DND-41 (cell line): ENCODE measurements around the gene NEGR1.

Experiments
- ATAC-seq: fragments of 200-7000 bp; cut with Tn5 transposase; 3 replicates; pipeline ENCODE4 v1.9.1; 2021; ENCODE audit warnings: low read depth; ENCODE audit not compliant: insufficient read depth
- DNase-seq: peaks from one replicate; pipeline ENCODE4 v3.0.0-alpha.2; 2020
- H2AFZ ChIP-seq: 2 replicates; pipeline ENCODE4 v1.6.0; 2012; ENCODE audit warnings: low read depth, low read length
- H3K27ac ChIP-seq: 2 replicates; pipeline ENCODE4 v1.5.1; 2012; ENCODE audit warnings: low read length, inconsistent platforms
- H3K27me3 ChIP-seq: fragments of 200-600 bp; sonication (generic); 2 replicates; pipeline ENCODE4 v1.6.0; 2012; ENCODE audit warnings: low read length, mild to moderate bottlenecking, inconsistent platforms; ENCODE audit not compliant: insufficient read depth, poor library complexity
- H3K36me3 ChIP-seq: 2 replicates; pipeline ENCODE4 v1.5.1; 2012; ENCODE audit warnings: low read length, inconsistent platforms; ENCODE audit not compliant: insufficient read depth
- H3K4me1 ChIP-seq: 2 replicates; pipeline ENCODE4 v1.5.1; 2012; ENCODE audit warnings: mild to moderate bottlenecking, low read length; ENCODE audit not compliant: insufficient read depth
- H3K4me2 ChIP-seq: 2 replicates; pipeline ENCODE4 v1.6.0; 2012; ENCODE audit warnings: mild to moderate bottlenecking, moderate library complexity, low read length, inconsistent platforms; ENCODE audit not compliant: insufficient read depth
- H3K4me3 ChIP-seq, 2 experiments: fragments of 200-600 bp in 1 of 2; shearing (Covaris generic) in 1 of 2; 2 replicates each; pipeline ENCODE4 v1.5.1; 2012 to 2016; ENCODE audit warnings: inconsistent platforms in 2 of 2, low read length in 2 of 2, mild to moderate bottlenecking in 2 of 2, low read depth in 1 of 2, moderate library complexity in 1 of 2
- H3K79me2 ChIP-seq: 2 replicates; pipeline ENCODE4 v1.6.0; 2012; ENCODE audit warnings: low read length, inconsistent platforms; ENCODE audit not compliant: insufficient read depth
- H3K9ac ChIP-seq: 2 replicates; pipeline ENCODE4 v1.6.0; 2012; ENCODE audit warnings: low read depth, mild to moderate bottlenecking, inconsistent platforms, low read length, moderate library complexity
- H3K9me3 ChIP-seq: 2 replicates; pipeline ENCODE4 v1.5.1; 2012; ENCODE audit warnings: low read length, moderate library complexity, mild to moderate bottlenecking, inconsistent platforms; ENCODE audit not compliant: insufficient read depth, severe bottlenecking
- H4K20me1 ChIP-seq: 2 replicates; pipeline ENCODE4 v1.6.0; 2012; ENCODE audit warnings: low read length; ENCODE audit not compliant: insufficient read depth
- EZH2 ChIP-seq: IDR thresholded peaks from 3 replicates; pipeline ENCODE4 v1.6.1; 2012; ENCODE audit warnings: borderline replicate concordance, low read depth, mild to moderate bottlenecking, moderate library complexity, low read length, inconsistent platforms; ENCODE audit not compliant: severe bottlenecking
- TF ChIP-seq, protein P1 (sequence below): IDR thresholded peaks from 2 replicates; pipeline ENCODE4 v1.5.1; 2012; ENCODE audit warnings: borderline replicate concordance, low read length, moderate library complexity, mild to moderate bottlenecking; ENCODE audit not compliant: poor library complexity, severe bottlenecking; ENCODE audit errors: extremely low read depth

Gene NEGR1

GRCh38 chr1:72166426-72166825 lies 115.9 kb downstream of the NEGR1 start:
- TF ChIP-seq EZH2, result no peak
- TF ChIP-seq, protein P1, sequence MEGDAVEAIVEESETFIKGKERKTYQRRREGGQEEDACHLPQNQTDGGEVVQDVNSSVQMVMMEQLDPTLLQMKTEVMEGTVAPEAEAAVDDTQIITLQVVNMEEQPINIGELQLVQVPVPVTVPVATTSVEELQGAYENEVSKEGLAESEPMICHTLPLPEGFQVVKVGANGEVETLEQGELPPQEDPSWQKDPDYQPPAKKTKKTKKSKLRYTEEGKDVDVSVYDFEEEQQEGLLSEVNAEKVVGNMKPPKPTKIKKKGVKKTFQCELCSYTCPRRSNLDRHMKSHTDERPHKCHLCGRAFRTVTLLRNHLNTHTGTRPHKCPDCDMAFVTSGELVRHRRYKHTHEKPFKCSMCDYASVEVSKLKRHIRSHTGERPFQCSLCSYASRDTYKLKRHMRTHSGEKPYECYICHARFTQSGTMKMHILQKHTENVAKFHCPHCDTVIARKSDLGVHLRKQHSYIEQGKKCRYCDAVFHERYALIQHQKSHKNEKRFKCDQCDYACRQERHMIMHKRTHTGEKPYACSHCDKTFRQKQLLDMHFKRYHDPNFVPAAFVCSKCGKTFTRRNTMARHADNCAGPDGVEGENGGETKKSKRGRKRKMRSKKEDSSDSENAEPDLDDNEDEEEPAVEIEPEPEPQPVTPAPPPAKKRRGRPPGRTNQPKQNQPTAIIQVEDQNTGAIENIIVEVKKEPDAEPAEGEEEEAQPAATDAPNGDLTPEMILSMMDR, result no peak
- Histone ChIP-seq H4K20me1 (no peaks in the 10 kb centered on the region), H2AFZ (no peak overlapping the region), H3K27ac (no peak overlapping the region), H3K4me3 (no peak overlapping the region), H3K9ac (no peak overlapping the region), H3K9me3 (no peaks in the 10 kb centered on the region), H3K79me2 (no peaks in the 10 kb centered on the region), H3K27me3 (no peaks in the 10 kb centered on the region), H3K36me3 (no peaks in the 10 kb centered on the region), H3K4me1 (no peaks in the 10 kb centered on the region), H3K4me2 (no peak overlapping the region)
- ATAC-seq (no peak), DNase-seq (no peak)

GRCh38 chr1:72150508-72150907 lies 131.8 kb downstream of the NEGR1 start:
- no peaks in the 10 kb centered on the region for H4K20me1 ChIP-seq
- no peak overlapping the region for H3K4me3 ChIP-seq
- no peaks in the 10 kb centered on the region for H3K27me3 ChIP-seq
- TF ChIP-seq EZH2, result no peak
- TF ChIP-seq, protein P1, result no peak
- no peak overlapping the region for H2AFZ ChIP-seq
- H3K4me1 ChIP-seq, result no peaks in the 10 kb centered on the region
- no peaks in the 10 kb centered on the region for H3K9me3 ChIP-seq
- no peak overlapping the region for H3K4me2 ChIP-seq
- no peak overlapping the region for H3K27ac ChIP-seq
- H3K9ac ChIP-seq, result no peak overlapping the region
- ATAC-seq (no peak), DNase-seq (no peak)
- H3K79me2 ChIP-seq, result no peaks in the 10 kb centered on the region
- no peaks in the 10 kb centered on the region for H3K36me3 ChIP-seq

DNA sequence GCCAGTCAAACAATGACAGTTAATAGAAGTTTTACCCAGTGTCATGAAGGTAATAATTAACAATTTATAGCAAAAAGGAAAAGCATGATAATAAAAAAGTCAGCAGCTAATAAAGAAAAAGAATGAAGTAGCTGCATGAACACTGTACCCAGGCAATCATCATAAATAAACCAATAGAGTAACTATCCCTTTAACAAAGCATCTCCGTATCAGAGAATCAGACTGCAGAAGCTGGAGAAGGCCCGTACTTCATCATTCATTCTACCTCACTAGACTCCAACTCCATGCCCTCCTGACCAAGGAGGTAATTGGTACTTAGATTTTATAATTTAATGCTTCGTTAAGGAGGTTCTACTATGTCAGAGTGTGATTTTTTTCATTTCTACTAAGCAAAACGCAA lies 140.5 kb downstream of the NEGR1 start:
- Histone ChIP-seq H3K4me2 (no peak overlapping the region), H3K4me3 (no peak overlapping the region), H2AFZ (no peak overlapping the region), H4K20me1 (no peaks in the 10 kb centered on the region), H3K36me3 (no peaks in the 10 kb centered on the region), H3K4me1 (no peaks in the 10 kb centered on the region), H3K27ac (no peak overlapping the region), H3K9me3 (no peaks in the 10 kb centered on the region), H3K79me2 (no peaks in the 10 kb centered on the region), H3K9ac (no peak overlapping the region), H3K27me3 (no peaks in the 10 kb centered on the region)
- no peak for ATAC-seq
- no peak for TF ChIP-seq EZH2
- TF ChIP-seq, protein P1, result no peak
- DNase-seq, result no peak

DNA sequence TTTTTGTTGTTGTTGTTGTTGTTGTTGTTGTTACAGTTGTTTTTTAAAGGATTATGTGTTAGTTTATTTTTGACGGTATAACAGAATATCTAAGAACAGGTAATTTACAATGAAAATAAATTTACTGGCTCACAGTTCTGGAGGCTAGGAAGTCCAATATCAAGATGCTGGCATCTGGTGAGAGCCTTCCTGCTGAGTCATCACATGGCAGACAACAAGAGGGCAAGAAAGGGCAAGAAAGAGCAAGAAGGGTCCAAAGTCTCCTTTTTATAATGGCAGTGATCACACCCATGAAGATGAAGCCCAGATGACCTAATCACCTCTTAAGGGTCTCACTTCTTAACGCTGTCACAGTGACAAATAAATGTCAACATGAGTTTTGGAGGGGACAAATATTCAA lies 142.1 kb downstream of the NEGR1 start:
- no peaks in the 10 kb centered on the region for H3K36me3 ChIP-seq
- no peak for DNase-seq
- no peaks in the 10 kb centered on the region for H3K27me3 ChIP-seq
- H3K4me1 ChIP-seq, result no peaks in the 10 kb centered on the region
- H3K27ac ChIP-seq, result no peak overlapping the region
- no peaks in the 10 kb centered on the region for H3K9me3 ChIP-seq
- no peaks in the 10 kb centered on the region for H3K79me2 ChIP-seq
- no peak overlapping the region for H2AFZ ChIP-seq
- ATAC-seq, result no peak
- no peak overlapping the region for H3K4me2 ChIP-seq
- TF ChIP-seq, protein P1, result no peak
- TF ChIP-seq EZH2, result no peak
- no peaks in the 10 kb centered on the region for H4K20me1 ChIP-seq
- H3K9ac ChIP-seq, result no peak overlapping the region
- H3K4me3 ChIP-seq, result no peak overlapping the region
